ENCODE results near the gene PRAMEF6.
"Not testable (repeated sequence)": the region's sequence is repeated elsewhere in the genome, so short reads cannot be mapped to it uniquely, and the experiment has no call there.

Gene PRAMEF6

GRCh38 chr1:12947480-12947879 is at the start of gene PRAMEF6:
TSS of gene PRAMEF6 (minus strand) at chr1:12947580. CDS start at chr1:12942518, 5,062 bp downstream.
- not testable (repeated sequence) for DNase-seq

- not testable (repeated sequence) for DNase-seq
Observed at GRCh38 chr1:12924368-12924767, 23.0 kb downstream of the PRAMEF6 start.

- DNase-seq = peak in 1 of 56 donors; percentile 18
Observed at GRCh38 chr1:12921749-12922148, 25.6 kb downstream of the PRAMEF6 start.

- not testable (repeated sequence) for DNase-seq
Observed at GRCh38 chr1:12916310-12916709, 31.1 kb downstream of the PRAMEF6 start, which contains the start of gene PRAMEF7. TSS of gene PRAMEF7 (plus strand) at chr1:12916610. CDS start at chr1:12917693, 1,083 bp downstream.

- DNase-seq = not testable (repeated sequence)
Observed at GRCh38 chr1:12903793-12904572, 43.4 kb downstream of the PRAMEF6 start.

GRCh38 chr1:12899186-12899585 is 48.2 kb downstream of the PRAMEF6 start:
- DNase-seq = not testable (repeated sequence)

- DNase-seq = not testable (repeated sequence)
Observed at GRCh38 chr1:12898170-12898569, 49.2 kb downstream of the PRAMEF6 start, which contains the start of gene PRAMEF10. TSS of gene PRAMEF10 (minus strand) at chr1:12898270. CDS start at chr1:12895847, 2,423 bp downstream.
